ENCODE results near the gene DMXL1.
"Not testable (repeated sequence)": the region's sequence is repeated elsewhere in the genome, so short reads cannot be mapped to it uniquely, and the experiment has no call there.

The DMXL1 gene

GRCh38 chr5:119063579-119064379 is 7.1 kb upstream of the DMXL1 start:
- no peak for DNase-seq

GRCh38 chr5:119067450-119067849 is 3.4 kb upstream of the DMXL1 start:
- DNase-seq, result no peak

- DNase-seq, result no peak
Observed at GRCh38 chr5:119070578-119070827, 384 bp upstream of the DMXL1 start.

DNA sequence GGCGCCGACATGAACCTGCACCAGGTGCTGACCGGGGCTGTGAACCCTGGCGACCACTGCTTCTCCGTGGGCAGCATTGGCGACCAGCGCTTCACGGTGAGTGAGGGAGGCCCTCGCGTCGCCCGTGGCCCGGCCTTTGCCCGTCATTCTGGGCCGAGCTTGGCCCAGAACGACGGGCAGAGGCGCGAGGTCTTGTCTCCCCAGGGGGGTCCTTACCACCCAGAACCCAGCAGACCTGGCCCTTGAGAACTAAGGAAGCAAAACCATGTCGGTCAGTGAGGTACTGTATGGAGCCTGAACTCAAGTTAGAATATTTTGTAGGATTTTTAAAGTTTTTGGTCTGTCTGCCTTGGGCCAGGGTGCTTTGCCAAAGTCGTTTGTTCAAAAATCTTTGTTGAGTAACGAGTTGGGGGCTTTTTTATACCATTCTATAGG is 691 bp downstream of the DMXL1 start:
- no peak for DNase-seq

DNA sequence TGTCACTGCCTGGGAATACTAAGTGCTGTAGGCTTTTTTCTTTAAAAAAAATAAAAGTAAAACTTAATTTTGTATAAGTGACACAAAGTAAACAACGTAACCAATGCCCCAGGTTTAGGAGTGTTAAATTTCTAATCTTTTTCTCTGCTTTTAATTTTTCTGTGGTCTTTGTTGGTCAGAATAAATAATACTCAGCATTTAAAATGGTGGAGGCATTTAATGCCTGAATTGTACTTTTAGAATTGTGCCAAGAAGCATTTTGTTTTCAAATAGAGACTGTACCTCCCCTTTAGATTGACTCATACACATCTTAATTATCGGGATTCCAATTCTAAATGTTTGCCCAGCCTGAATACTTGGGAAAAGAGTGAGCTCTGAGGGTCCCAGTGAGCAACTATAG is 1.6 kb downstream of the DMXL1 start:
- no peak for DNase-seq

GRCh38 chr5:119073746-119074337 is 3.0 kb downstream of the DMXL1 start:
- not testable (repeated sequence) for DNase-seq

DNA sequence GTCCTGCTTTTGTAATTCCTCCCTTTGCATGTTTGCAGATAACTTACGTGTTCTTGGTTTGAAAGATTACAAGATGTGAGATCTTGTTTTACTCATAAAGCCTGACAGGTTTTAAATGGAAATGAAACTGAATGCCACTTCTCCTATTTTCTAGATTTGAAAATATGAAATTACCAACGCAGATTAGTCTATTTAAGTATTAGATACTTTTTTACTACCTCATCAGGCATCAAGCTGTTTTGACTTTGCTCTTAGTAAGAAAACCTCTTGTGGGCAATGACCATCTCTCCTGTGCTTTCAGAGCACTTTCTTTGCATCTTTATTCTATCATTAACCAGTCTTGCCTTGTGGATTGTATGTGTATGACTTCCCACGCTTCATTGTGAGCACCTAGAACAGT is 3.5 kb downstream of the DMXL1 start:
- no peak for DNase-seq

DNA sequence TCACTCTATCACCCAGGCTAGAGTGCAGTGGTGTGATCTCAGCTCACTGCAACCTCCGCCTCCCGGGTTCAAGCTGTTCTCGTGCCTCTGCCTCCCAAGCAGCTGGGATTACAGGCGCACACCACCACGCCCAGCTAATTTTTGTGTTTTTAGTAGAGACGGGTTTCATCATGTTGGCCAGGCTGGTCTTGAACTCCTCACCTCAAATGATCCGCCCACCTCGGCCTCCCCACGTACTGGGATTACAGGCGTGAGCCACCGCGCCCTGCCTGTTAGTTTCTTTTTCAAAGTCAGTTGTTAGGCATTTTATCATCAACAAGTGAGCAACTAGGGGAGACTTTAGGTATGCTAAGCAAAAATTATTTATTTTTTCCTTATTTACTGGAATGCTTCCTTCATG is 4.4 kb downstream of the DMXL1 start:
- DNase-seq, result peak; percentile 58

GRCh38 chr5:119076080-119076479 is 5.2 kb downstream of the DMXL1 start:
- DNase-seq, result no peak

GRCh38 chr5:119077444-119077843 is 6.6 kb downstream of the DMXL1 start:
- no peak for DNase-seq

DNA sequence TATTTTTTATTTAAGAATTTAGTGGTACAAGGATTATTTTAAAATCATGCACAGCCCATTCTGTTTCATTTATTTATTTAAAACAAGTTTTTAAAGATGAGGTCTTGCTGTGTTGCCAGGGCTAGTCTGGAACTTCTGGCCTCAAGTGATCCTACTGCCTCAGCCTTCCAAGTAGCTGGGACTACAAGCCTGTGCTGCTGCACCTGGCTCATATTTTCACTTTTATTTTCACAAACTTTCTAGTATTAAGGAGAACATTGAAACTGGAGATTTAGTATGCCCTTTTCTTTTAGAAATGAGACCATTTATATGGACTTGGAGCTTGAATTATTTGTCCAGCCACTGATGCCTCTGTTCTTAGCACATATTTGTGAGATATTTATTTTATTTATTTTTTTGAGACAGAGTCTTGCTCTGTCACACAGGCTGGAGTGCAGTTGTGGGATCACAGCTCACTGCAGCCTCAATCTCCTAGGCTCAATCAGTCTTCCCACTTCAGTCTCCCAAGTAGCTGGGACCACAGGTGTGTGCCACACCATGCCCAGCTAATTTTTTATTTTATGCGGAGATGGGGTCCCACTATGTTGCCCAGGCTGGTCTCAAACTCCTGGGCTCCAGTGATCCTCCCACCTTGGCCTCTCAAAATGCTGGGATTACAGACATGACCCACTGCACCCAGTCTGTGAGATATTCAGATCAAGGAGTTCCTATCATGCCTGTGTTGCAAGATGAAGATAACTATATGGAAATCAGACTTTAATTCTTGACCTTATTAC is 7.4 kb downstream of the DMXL1 start:
- DNase-seq, result no peak

- no peak for DNase-seq
Observed at GRCh38 chr5:119078861-119079260, 8.0 kb downstream of the DMXL1 start.

- DNase-seq, result peak; percentile 61
Observed at GRCh38 chr5:119079318-119079921, 8.5 kb downstream of the DMXL1 start.

DNA sequence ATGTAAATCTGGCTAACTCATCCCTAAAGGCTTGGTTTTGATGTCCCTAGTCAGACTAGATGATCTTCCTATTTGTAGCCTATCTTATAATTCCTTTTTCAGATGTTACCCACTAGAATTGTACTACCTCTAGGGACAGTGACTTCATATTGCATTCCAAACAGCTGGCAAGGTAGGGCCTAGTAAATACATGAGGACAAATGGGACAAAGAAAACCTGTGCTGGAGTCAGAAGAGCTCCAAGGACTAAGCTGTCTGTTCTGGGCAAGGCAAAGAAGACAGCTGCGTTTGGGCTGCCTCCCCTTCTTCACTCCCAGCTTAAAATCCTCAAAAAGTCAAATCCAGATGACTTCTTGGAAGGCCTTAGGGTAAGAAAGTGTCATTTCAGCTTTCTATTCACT is 10.0 kb downstream of the DMXL1 start:
- DNase-seq, result no peak

DNA sequence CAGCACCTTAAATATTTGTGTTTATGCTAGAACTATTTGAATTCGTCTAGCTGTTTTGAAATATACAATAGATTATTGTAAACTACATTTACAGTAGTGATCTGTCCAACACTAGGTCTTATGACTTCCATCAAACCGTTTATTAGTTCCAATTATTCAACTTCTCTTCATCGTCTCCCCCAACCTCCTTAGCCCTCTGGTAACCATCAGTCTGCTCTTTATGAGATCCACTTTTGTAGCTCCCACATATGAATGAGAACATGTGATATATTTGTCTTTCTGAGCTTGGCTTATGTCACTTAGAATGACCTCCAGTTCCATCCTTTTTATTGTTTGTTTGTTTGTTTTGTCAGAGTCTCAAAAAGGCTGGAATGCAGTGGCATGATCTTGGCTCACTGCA is 11.8 kb downstream of the DMXL1 start:
- no peak for DNase-seq

DNA sequence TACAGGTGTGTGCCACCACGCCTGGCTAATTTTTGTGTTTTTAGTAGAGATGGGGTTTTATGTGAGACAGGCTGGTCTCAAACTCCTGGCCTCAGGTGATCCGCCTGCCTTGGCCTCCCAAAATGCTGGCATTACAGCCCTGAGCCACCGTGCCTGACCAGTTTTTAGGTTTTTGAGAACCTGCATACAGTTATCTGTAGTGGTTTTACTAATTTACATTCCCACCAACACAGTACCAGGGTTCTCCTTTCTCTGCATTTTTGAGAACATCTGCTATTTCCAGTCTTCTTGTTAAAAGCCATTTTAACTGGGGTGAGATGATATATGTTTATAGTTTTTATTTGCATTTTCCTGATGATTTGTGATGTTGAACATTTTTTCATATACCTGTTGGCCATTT is 12.8 kb downstream of the DMXL1 start:
- no peak for DNase-seq

GRCh38 chr5:119088438-119088837 is 17.6 kb downstream of the DMXL1 start:
- DNase-seq, result no peak

DNA sequence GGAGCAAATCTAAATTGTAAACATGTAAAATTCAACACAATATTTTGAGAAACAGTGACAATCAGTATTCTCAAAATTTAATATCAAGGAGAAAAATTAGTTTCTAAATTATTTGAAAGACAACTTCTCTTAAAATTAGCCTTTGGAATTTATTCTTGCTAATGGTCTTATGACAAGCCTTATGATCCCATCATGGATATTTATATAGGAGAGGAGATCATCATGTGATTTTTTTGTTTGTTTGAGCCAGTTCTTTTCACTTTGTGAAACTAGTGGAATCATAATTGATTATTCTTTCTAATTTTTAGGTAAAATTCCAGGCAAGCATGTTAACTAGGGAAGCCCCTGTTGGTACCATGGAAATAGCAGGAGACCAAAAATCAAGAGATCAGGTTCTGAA is 24.7 kb downstream of the DMXL1 start:
- DNase-seq, result no peak

- no peak for DNase-seq
Observed at GRCh38 chr5:119105971-119106370, 35.1 kb downstream of the DMXL1 start.

GRCh38 chr5:119112151-119112550 is 41.3 kb downstream of the DMXL1 start:
- DNase-seq, result no peak

GRCh38 chr5:119117237-119117636 is 46.4 kb downstream of the DMXL1 start:
- DNase-seq, result no peak

- no peak for DNase-seq
Observed at GRCh38 chr5:119118000-119118399, 47.1 kb downstream of the DMXL1 start.

GRCh38 chr5:119120893-119121292 is 50.0 kb downstream of the DMXL1 start:
- no peak for DNase-seq

DNA sequence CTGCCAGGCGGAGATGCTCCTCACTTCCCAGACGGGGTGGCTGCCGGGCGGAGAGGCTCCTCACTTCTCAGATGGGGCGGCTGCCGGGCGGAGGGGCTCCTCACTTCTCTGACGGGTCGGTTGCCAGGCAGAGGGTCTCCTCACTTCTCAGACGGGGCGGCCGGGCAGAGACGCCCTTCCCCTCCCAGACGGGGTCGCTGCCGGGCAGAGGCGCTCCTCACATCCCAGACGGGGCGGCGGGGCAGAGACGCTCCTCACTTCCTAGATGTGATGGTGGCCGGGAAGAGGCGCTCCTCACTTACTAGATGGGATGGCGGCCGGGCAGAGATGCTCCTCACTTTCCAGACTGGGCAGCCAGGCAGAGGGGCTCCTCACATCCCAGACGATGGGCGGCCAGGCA is 51.6 kb downstream of the DMXL1 start:
- DNase-seq, result not testable (repeated sequence)
